Ishikawa (cell line): ENCODE results near the gene SLC23A2.

Source experiments
- CEBPB ChIP-seq: IDR thresholded peaks from 2 replicates; pipeline ENCODE4 v1.6.1; 2012
- CREB1 ChIP-seq: IDR thresholded peaks from 2 replicates; pipeline ENCODE4 v1.6.1; 2012; ENCODE audit warnings: low read depth
- EGR1 ChIP-seq: IDR thresholded peaks from 2 replicates; pipeline ENCODE4 v1.6.1; 2012
- EP300 ChIP-seq: IDR thresholded peaks from 2 replicates; pipeline ENCODE4 v1.6.1; 2012; ENCODE audit warnings: borderline replicate concordance
- FOXM1 ChIP-seq: IDR thresholded peaks from 2 replicates; pipeline ENCODE4 v1.6.1; 2012; ENCODE audit warnings: low read depth, borderline replicate concordance
- NFIC ChIP-seq: IDR thresholded peaks from 2 replicates; pipeline ENCODE4 v1.6.1; 2012
- RAD21 ChIP-seq: IDR thresholded peaks from 2 replicates; pipeline ENCODE4 v1.6.1; 2012; ENCODE audit warnings: low read depth
- REST ChIP-seq: IDR thresholded peaks from 2 replicates; pipeline ENCODE4 v1.6.1; 2012; ENCODE audit warnings: low read depth, mild to moderate bottlenecking
- TAF1 ChIP-seq: IDR thresholded peaks from 2 replicates; pipeline ENCODE4 v1.6.1; 2012; ENCODE audit warnings: low read depth, mild to moderate bottlenecking
- TCF12 ChIP-seq: IDR thresholded peaks from 2 replicates; pipeline ENCODE4 v1.6.1; 2012; ENCODE audit warnings: low read depth
- TEAD4 ChIP-seq: IDR thresholded peaks from 2 replicates; pipeline ENCODE4 v1.6.1; 2012
- YY1 ChIP-seq: IDR thresholded peaks from 2 replicates; pipeline ENCODE4 v1.6.1; 2012; ENCODE audit warnings: low read depth
- ZBTB7A ChIP-seq: IDR thresholded peaks from 2 replicates; pipeline ENCODE4 v1.6.1; 2012; ENCODE audit warnings: low read depth
- TF ChIP-seq, protein P1 (sequence below): IDR thresholded peaks from 2 replicates; pipeline ENCODE4 v1.6.1; 2012
- TF ChIP-seq, protein P2 (sequence below): IDR thresholded peaks from 2 replicates; pipeline ENCODE4 v1.6.1; 2012

Gene SLC23A2

GRCh38 chr20:4937407-4938319 is 63.6 kb downstream of the SLC23A2 start:
- no peak for TF ChIP-seq EP300
- TF ChIP-seq CEBPB = no peak
- no peak for TF ChIP-seq TAF1
- no peak for TF ChIP-seq RAD21
- no peak for TF ChIP-seq EGR1
- no peak for TF ChIP-seq NFIC

- no peak for TF ChIP-seq CREB1
- no peak for TF ChIP-seq TEAD4
- TF ChIP-seq FOXM1 = no peak
- TF ChIP-seq TCF12 = no peak
- no peak for TF ChIP-seq RAD21
- no peak for TF ChIP-seq EGR1
These were observed 64.4 kb downstream of the SLC23A2 start for GRCh38 chr20:4936851-4937406.

DNA sequence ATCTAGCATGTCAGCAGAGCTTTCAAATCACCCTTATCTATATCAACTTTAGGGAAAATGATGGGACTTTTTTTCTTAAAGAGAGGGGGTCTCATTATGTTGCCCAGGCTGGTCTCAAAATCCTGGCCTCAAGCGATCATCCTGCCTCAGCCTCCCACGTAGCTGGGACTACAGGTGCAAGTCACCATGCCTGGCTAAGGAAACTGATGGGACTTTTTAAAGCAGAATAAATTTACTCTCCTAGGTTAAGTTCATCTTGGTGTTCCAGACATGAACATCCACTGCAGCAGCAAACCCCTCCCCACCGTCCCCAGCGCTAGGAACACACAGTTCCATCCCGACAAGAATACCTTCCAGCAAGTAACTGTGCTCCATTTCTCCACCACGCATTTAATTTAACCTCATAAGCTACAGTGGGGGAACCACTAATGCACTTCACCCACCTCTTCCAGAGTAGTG is 64.9 kb downstream of the SLC23A2 start:
- TF ChIP-seq TAF1 (no peak), FOXM1 (no peak), EGR1 (no peak), RAD21 (no peak), CREB1 (no peak), TEAD4 (no peak), REST (no peak), TCF12 (no peak), CEBPB (no peak), EP300 (no peak), YY1 (no peak), ZBTB7A (no peak)
- TF ChIP-seq, protein P1, sequence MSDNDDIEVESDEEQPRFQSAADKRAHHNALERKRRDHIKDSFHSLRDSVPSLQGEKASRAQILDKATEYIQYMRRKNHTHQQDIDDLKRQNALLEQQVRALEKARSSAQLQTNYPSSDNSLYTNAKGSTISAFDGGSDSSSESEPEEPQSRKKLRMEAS = no peak

- TF ChIP-seq REST (no peak), ZBTB7A (no peak), CEBPB (no peak), CREB1 (no peak), YY1 (no peak), EP300 (no peak), NFIC (no peak), RAD21 (no peak), TAF1 (no peak), TEAD4 (no peak), EGR1 (no peak), TCF12 (no peak), FOXM1 (no peak)
- TF ChIP-seq, protein P1 = no peak
- TF ChIP-seq, protein P2, sequence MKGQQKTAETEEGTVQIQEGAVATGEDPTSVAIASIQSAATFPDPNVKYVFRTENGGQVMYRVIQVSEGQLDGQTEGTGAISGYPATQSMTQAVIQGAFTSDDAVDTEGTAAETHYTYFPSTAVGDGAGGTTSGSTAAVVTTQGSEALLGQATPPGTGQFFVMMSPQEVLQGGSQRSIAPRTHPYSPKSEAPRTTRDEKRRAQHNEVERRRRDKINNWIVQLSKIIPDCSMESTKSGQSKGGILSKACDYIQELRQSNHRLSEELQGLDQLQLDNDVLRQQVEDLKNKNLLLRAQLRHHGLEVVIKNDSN = no peak
These were observed 69.2 kb downstream of the SLC23A2 start for GRCh38 chr20:4932061-4932460.

GRCh38 chr20:4929686-4930397 is 71.5 kb downstream of the SLC23A2 start:
- TF ChIP-seq TAF1 (no peak), YY1 (no peak), EGR1 (no peak), CEBPB (no peak)
- TF ChIP-seq, protein P1 = no peak

GRCh38 chr20:4926531-4927156 is 74.7 kb downstream of the SLC23A2 start:
- TF ChIP-seq, protein P2 = no peak
- TF ChIP-seq YY1 (no peak), TAF1 (no peak), NFIC (no peak), CEBPB (no peak)
- TF ChIP-seq, protein P1 = no peak
